Loucy (cell line): ENCODE data around the gene DIDO1.
"Not testable (repeated sequence)": the region's sequence is repeated elsewhere in the genome, so short reads cannot be mapped to it uniquely, and the experiment has no call there.

Experiments used
- H2AFZ ChIP-seq: fragments of 200-600 bp; sonication (generic); 2 replicates; pipeline ENCODE4 v1.6.0; 2016; ENCODE audit warnings: antibody characterized with exemption, mild to moderate bottlenecking, low read length, moderate library complexity
- H3F3A ChIP-seq: fragments of 200-600 bp; 2 replicates; pipeline ENCODE4 v1.6.0; 2016; ENCODE audit warnings: antibody characterized with exemption, low read depth, mild to moderate bottlenecking
- H3K27me3 ChIP-seq: fragments of 200-600 bp; sonication (generic); 2 replicates; pipeline ENCODE4 v1.6.1; 2014; ENCODE audit warnings: low read length, mild to moderate bottlenecking; ENCODE audit not compliant: insufficient read depth, poor library complexity, severe bottlenecking
- H3K36me3 ChIP-seq: fragments of 200-600 bp; sonication (generic); 2 replicates; pipeline ENCODE4 v1.6.1; 2016; ENCODE audit warnings: low read length; ENCODE audit not compliant: insufficient read depth
- H3K4me1 ChIP-seq: fragments of 200-600 bp; sonication (generic); 2 replicates; pipeline ENCODE4 v1.5.1; 2014; ENCODE audit warnings: low read length, mild to moderate bottlenecking; ENCODE audit not compliant: insufficient read depth, poor library complexity, severe bottlenecking
- H3K4me2 ChIP-seq: fragments of 200-600 bp; sonication (generic); 2 replicates; pipeline ENCODE4 v1.6.0; 2014; ENCODE audit warnings: antibody characterized with exemption, low read length, low read depth, mild to moderate bottlenecking; ENCODE audit not compliant: poor library complexity, severe bottlenecking
- H3K4me3 ChIP-seq: fragments of 200-600 bp; sonication (generic); 2 replicates; pipeline ENCODE4 v1.5.1; 2014; ENCODE audit warnings: low read length, mild to moderate bottlenecking, mixed read lengths; ENCODE audit not compliant: poor library complexity, severe bottlenecking
- H3K79me2 ChIP-seq: fragments of 200-600 bp; sonication (generic); 2 replicates; pipeline ENCODE4 v1.6.1; 2014; ENCODE audit warnings: low read length; ENCODE audit not compliant: insufficient read depth
- H3K9ac ChIP-seq: fragments of 200-600 bp; sonication (generic); 2 replicates; pipeline ENCODE4 v1.6.0; 2014; ENCODE audit warnings: mild to moderate bottlenecking, low read depth, low read length, moderate library complexity; ENCODE audit not compliant: poor library complexity, severe bottlenecking
- H3K9me2 ChIP-seq: fragments of 200-600 bp; sonication (generic); replicated peaks from 2 replicates; pipeline ENCODE4 v1.6.1; 2016; ENCODE audit warnings: low read depth, low read length, mixed read lengths
- H3K9me3 ChIP-seq: fragments of 200-600 bp; sonication (generic); 2 replicates; pipeline ENCODE4 v1.6.1; 2014; ENCODE audit warnings: mild to moderate bottlenecking, antibody characterized with exemption, low read length, low read depth; ENCODE audit not compliant: insufficient read depth
- H4K20me1 ChIP-seq: fragments of 200-600 bp; sonication (generic); 2 replicates; pipeline ENCODE4 v1.6.0; 2014; ENCODE audit warnings: antibody characterized with exemption, low read length, mild to moderate bottlenecking; ENCODE audit not compliant: insufficient read depth, poor library complexity, severe bottlenecking
- CTCF ChIP-seq: fragments of 200-600 bp; sonication (generic); conservative IDR thresholded peaks from 2 replicates; pipeline ENCODE4 v1.5.1; 2014; ENCODE audit warnings: mild to moderate bottlenecking, antibody characterized with exemption, low read length
- EZH2phosphoT487 ChIP-seq: fragments of 200-600 bp; IDR thresholded peaks from 2 replicates; pipeline ENCODE4 v1.6.1; 2018; ENCODE audit warnings: antibody characterized with exemption, mild to moderate bottlenecking, moderate library complexity, borderline replicate concordance

Gene DIDO1

GRCh38 chr20:62852196-62852595 lies 74.1 kb downstream of the DIDO1 start:
- TF ChIP-seq CTCF (no peak), EZH2phosphoT487 (no peak)
- H3K4me2 ChIP-seq: no peak overlapping the region
- no peak overlapping the region for H3K4me3 ChIP-seq
- peaks cover 8% of the 10 kb centered on the region for H3K4me1 ChIP-seq
- no peak overlapping the region for H3K9ac ChIP-seq
- H3F3A ChIP-seq: no peaks in the 10 kb centered on the region
- peaks cover 13% of the 10 kb centered on the region; the same call in 1 of the 2 replicates for H3K36me3 ChIP-seq
- H3K9me2 ChIP-seq: no peaks in the 10 kb centered on the region
- no peak overlapping the region for H2AFZ ChIP-seq
- H3K27me3 ChIP-seq: no peaks in the 10 kb centered on the region
- no peaks in the 10 kb centered on the region for H3K9me3 ChIP-seq
- H4K20me1 ChIP-seq: no peaks in the 10 kb centered on the region
- peaks cover 34% of the 10 kb centered on the region; the same call in 1 of the 2 replicates for H3K79me2 ChIP-seq

- Histone ChIP-seq H3K79me2 (peaks cover 27% of the 10 kb centered on the region; the same call in 1 of the 2 replicates), H3K4me1 (peaks cover 5% of the 10 kb centered on the region), H3K27me3 (no peaks in the 10 kb centered on the region), H3K4me2 (no peak overlapping the region), H3K9ac (no peak overlapping the region), H3K9me3 (no peaks in the 10 kb centered on the region), H2AFZ (no peak overlapping the region), H3K4me3 (no peak overlapping the region), H3F3A (no peaks in the 10 kb centered on the region), H3K36me3 (peaks cover 17% of the 10 kb centered on the region; the same call in 1 of the 2 replicates), H4K20me1 (no peaks in the 10 kb centered on the region), H3K9me2 (no peaks in the 10 kb centered on the region)
- TF ChIP-seq CTCF (no peak), EZH2phosphoT487 (no peak)
Observed at GRCh38 chr20:62850333-62850974, 75.9 kb downstream of the DIDO1 start.

- Histone ChIP-seq H3K4me1 (no peaks in the 10 kb centered on the region), H2AFZ (no peak overlapping the region), H3K27me3 (no peaks in the 10 kb centered on the region), H3K9me2 (no peaks in the 10 kb centered on the region), H3K4me2 (no peak overlapping the region), H3F3A (no peaks in the 10 kb centered on the region), H3K79me2 (peaks cover 20% of the 10 kb centered on the region; the same call in 1 of the 2 replicates), H3K9me3 (no peaks in the 10 kb centered on the region), H3K36me3 (peaks cover 18% of the 10 kb centered on the region; the same call in 1 of the 2 replicates), H4K20me1 (no peaks in the 10 kb centered on the region), H3K9ac (no peak overlapping the region), H3K4me3 (no peak overlapping the region)
- TF ChIP-seq EZH2phosphoT487 (no peak), CTCF (no peak)
Observed at GRCh38 chr20:62849431-62849830, 76.9 kb downstream of the DIDO1 start.

DNA sequence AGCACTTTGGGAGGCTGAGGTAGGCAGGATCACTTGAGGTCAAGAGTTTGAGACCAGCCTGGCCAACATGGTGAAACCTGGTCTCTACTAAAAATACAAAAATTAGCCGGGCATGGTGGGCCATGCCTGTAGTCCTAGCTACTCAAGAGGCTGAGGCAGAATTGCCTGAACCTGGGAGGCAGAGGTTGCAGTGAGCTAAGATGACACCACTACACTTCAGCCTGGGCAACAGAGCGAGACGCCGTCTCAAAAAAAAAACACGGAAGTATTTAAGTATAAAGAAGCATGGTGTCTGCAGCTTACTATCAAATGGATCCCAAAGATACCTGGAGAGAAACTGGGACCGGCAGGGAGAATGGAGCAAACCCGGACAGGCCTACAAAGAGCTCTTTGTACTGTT lies 77.4 kb downstream of the DIDO1 start:
- peaks cover 18% of the 10 kb centered on the region; the same call in 1 of the 2 replicates for H3K36me3 ChIP-seq
- H3K9ac ChIP-seq: not testable (repeated sequence)

More for the DNA sequence above, 77.4 kb downstream of the DIDO1 start:
- H4K20me1 ChIP-seq, H3K4me1 ChIP-seq, H3K9me2 ChIP-seq, H2AFZ ChIP-seq, H3K4me3 ChIP-seq, H3K27me3 ChIP-seq, H3F3A ChIP-seq, H3K4me2 ChIP-seq, H3K9me3 ChIP-seq: not testable (repeated sequence)
- H3K79me2 ChIP-seq: peaks cover 20% of the 10 kb centered on the region; the same call in 1 of the 2 replicates
